HEK293 (cell line): ENCODE data around the gene PTGES2.

Experiments
- CTCF ChIA-PET: fragments of 350-600 bp; formaldehyde crosslinking; extraction: SDS; loops from one replicate; lab custom pipeline; 2021; ENCODE audit warnings: antibody characterized with exemption; lab: Yijun Ruan, JAX
- POLR2A ChIA-PET: fragments of 300-600 bp; formaldehyde crosslinking; extraction: SDS; loops from one replicate; lab custom pipeline; 2020; ENCODE audit warnings: antibody characterized with exemption, inconsistent platforms; lab: Yijun Ruan, JAX
- H3K27ac ChIP-seq: fragments of 200-500 bp; sonication (Bioruptor generic); 2 replicates; pipeline ENCODE4 v1.5.1; 2014; ENCODE audit warnings: low read depth, low read length, control low read depth, inconsistent platforms; ENCODE audit errors: extremely low read depth
- H3K36me3 ChIP-seq, 2 experiments: fragments of 200-500 bp in 1 of 2; sonication (Bioruptor generic) in 1 of 2; 1 replicate in 1 of 2; 2 replicates in 1 of 2; pipeline ENCODE4 v1.5.1; 2014 to 2017; ENCODE audit warnings: inconsistent platforms in 2 of 2, low read length in 2 of 2; ENCODE audit not compliant: control insufficient read depth in 2 of 2, insufficient read depth in 1 of 2
- H3K4me1 ChIP-seq: fragments of 200-500 bp; sonication (Bioruptor generic); 2 replicates; pipeline ENCODE4 v1.5.1; 2014; ENCODE audit warnings: mild to moderate bottlenecking, low read length, inconsistent platforms; ENCODE audit not compliant: control insufficient read depth, insufficient read depth
- H3K4me3 ChIP-seq: 2 replicates; pipeline ENCODE4 v1.5.1; 2011; ENCODE audit warnings: low read depth, mild to moderate bottlenecking, control low read depth, low read length, moderate library complexity
- H3K9me3 ChIP-seq: fragments of 200-500 bp; sonication (Bioruptor generic); 2 replicates; pipeline ENCODE4 v1.5.1; 2014; ENCODE audit warnings: low read depth, low read length, inconsistent platforms; ENCODE audit not compliant: control insufficient read depth, insufficient read depth
- EGR2 ChIP-seq: fragments of 450-650 bp; formaldehyde crosslinking; IDR thresholded peaks from 2 replicates; pipeline ENCODE4 v1.5.1; 2016; ENCODE audit warnings: low read depth, missing biosample characterization, missing genetic modification characterization
- KLF1 ChIP-seq: fragments of 450-650 bp; formaldehyde crosslinking; IDR thresholded peaks from 2 replicates; pipeline ENCODE4 v1.5.1; 2016; ENCODE audit warnings: missing biosample characterization, missing genetic modification characterization
- OSR2 ChIP-seq: fragments of 450-650 bp; formaldehyde crosslinking; IDR thresholded peaks from 2 replicates; pipeline ENCODE4 v1.5.1; 2016; ENCODE audit warnings: missing biosample characterization, missing genetic modification characterization
- OVOL3 ChIP-seq: fragments of 450-650 bp; formaldehyde crosslinking; IDR thresholded peaks from 2 replicates; pipeline ENCODE4 v1.5.1; 2016; ENCODE audit warnings: missing biosample characterization, missing genetic modification characterization
- PRDM1 ChIP-seq: fragments of 450-650 bp; formaldehyde crosslinking; IDR thresholded peaks from 2 replicates; pipeline ENCODE4; 2016; ENCODE audit warnings: missing biosample characterization, missing genetic modification characterization
- TRIM28 ChIP-seq: IDR thresholded peaks from 2 replicates; pipeline ENCODE4 v1.6.1; 2011; ENCODE audit warnings: low read length, control low read depth, borderline replicate concordance
- ZIC2 ChIP-seq: fragments of 450-650 bp; formaldehyde crosslinking; IDR thresholded peaks from 2 replicates; pipeline ENCODE4 v1.5.1; 2016; ENCODE audit warnings: missing biosample characterization, missing genetic modification characterization
- ZNF19 ChIP-seq: fragments of 450-650 bp; formaldehyde crosslinking; IDR thresholded peaks from 2 replicates; pipeline ENCODE4; 2016; ENCODE audit warnings: missing biosample characterization, missing genetic modification characterization, low read depth
- ZNF366 ChIP-seq: fragments of 450-650 bp; formaldehyde crosslinking; conservative IDR thresholded peaks from 2 replicates; pipeline ENCODE4 v1.5.1; 2016; ENCODE audit warnings: missing biosample characterization, missing genetic modification characterization
- ZNF394 ChIP-seq: fragments of 450-650 bp; formaldehyde crosslinking; IDR thresholded peaks from 2 replicates; pipeline ENCODE4 v1.5.1; 2016; ENCODE audit warnings: missing biosample characterization, missing genetic modification characterization, mild to moderate bottlenecking, moderate library complexity, borderline replicate concordance
- ZNF473 ChIP-seq: fragments of 450-650 bp; formaldehyde crosslinking; IDR thresholded peaks from 2 replicates; pipeline ENCODE4 v1.5.1; 2017; ENCODE audit warnings: missing biosample characterization, missing genetic modification characterization
- ZNF48 ChIP-seq: fragments of 450-650 bp; formaldehyde crosslinking; IDR thresholded peaks from 2 replicates; pipeline ENCODE4 v1.5.1; 2016; ENCODE audit warnings: missing biosample characterization, missing genetic modification characterization
- ZNF558 ChIP-seq: fragments of 450-650 bp; formaldehyde crosslinking; IDR thresholded peaks from 2 replicates; pipeline ENCODE4 v1.5.1; 2016; ENCODE audit warnings: missing biosample characterization, missing genetic modification characterization
- ZNF626 ChIP-seq: fragments of 450-650 bp; sonication (Bioruptor Pico); formaldehyde crosslinking; IDR thresholded peaks from 2 replicates; pipeline ENCODE4 v1.5.1; 2018; ENCODE audit warnings: missing biosample characterization, missing genetic modification characterization, inconsistent platforms
- ZNF701 ChIP-seq: fragments of 450-650 bp; formaldehyde crosslinking; IDR thresholded peaks from 2 replicates; pipeline ENCODE4 v1.5.1; 2016; ENCODE audit warnings: missing biosample characterization, missing genetic modification characterization
- ZNF843 ChIP-seq: fragments of 450-650 bp; formaldehyde crosslinking; IDR thresholded peaks from 2 replicates; pipeline ENCODE4 v1.5.1; 2016; ENCODE audit warnings: missing biosample characterization, missing genetic modification characterization
- ZSCAN30 ChIP-seq: fragments of 450-650 bp; IDR thresholded peaks from 2 replicates; pipeline ENCODE4 v1.5.1; 2018; ENCODE audit warnings: missing biosample characterization, mild to moderate bottlenecking, missing genetic modification characterization, moderate library complexity
- TF ChIP-seq, protein P1 (sequence below): fragments of 450-650 bp; formaldehyde crosslinking; IDR thresholded peaks from 2 replicates; pipeline ENCODE4 v1.5.1; 2016; ENCODE audit warnings: missing biosample characterization, missing genetic modification characterization
- TF ChIP-seq, protein P2 (sequence below): fragments of 450-650 bp; formaldehyde crosslinking; IDR thresholded peaks from 2 replicates; pipeline ENCODE4 v1.5.1; 2017; ENCODE audit warnings: missing biosample characterization, missing genetic modification characterization
- TF ChIP-seq, protein P3 (sequence below): fragments of 450-650 bp; formaldehyde crosslinking; IDR thresholded peaks from 2 replicates; pipeline ENCODE4 v1.5.1; 2017; ENCODE audit warnings: missing biosample characterization, missing genetic modification characterization
- TF ChIP-seq, protein P4 (sequence below): fragments of 450-650 bp; formaldehyde crosslinking; IDR thresholded peaks from 2 replicates; pipeline ENCODE4 v1.5.1; 2016; ENCODE audit warnings: missing biosample characterization, missing genetic modification characterization
- TF ChIP-seq, protein P5 (sequence below): fragments of 450-650 bp; formaldehyde crosslinking; IDR thresholded peaks from 2 replicates; pipeline ENCODE4; 2016; ENCODE audit warnings: missing biosample characterization, missing genetic modification characterization
- TF ChIP-seq, protein P6 (sequence below): fragments of 450-650 bp; formaldehyde crosslinking; IDR thresholded peaks from 2 replicates; pipeline ENCODE4 v1.5.1; 2016; ENCODE audit warnings: missing biosample characterization, missing genetic modification characterization
- TF ChIP-seq, protein P7 (sequence below): IDR thresholded peaks from 2 replicates; pipeline ENCODE4 v1.6.1; 2011; ENCODE audit warnings: mild to moderate bottlenecking, low read depth, low read length, borderline replicate concordance

Gene PTGES2

DNA sequence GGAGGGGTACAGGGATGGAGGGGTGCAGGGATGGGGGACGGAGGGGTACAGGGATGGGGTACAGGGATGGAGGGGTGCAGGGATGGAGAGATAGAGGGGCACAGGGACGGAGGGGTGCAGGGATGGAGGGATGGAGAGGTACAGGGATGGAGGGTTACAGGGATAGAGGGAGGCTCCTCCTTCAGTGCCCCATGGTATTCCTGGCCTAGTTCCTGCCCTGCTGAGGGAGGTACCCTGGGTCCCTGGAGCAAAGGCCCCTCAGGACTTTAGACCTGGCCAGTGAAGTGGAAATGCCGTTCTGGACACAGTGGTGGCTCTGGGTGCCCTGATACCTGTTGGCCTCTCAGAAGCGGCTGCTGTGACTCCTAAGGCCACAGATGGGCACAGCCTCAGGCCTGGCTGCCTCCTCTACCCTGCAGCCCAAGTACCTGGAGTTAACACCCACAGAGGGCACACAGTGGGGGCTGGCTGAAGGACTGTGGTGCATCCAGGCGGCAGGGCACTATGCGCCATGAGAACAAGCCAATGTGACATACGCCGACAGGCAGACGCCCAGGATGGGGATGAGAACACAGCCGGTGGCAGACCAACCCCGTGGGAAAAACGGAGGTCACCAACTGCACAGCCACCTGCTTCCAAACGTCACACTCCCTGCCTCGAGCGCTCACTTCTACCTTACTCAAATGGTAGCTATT is 8.4 kb downstream of the PTGES2 start:
- POLR2A ChIA-PET, result interaction anchor here (0.6 to 1.4 kb wide), 2 partner anchors 8 to 9 kb away, joined by 3 read pairs; no protein-coding TSS in a partner anchor
- H3K27ac ChIP-seq, result no peak overlapping the region
- H3K36me3 ChIP-seq, result peaks cover 0 to 53% of the 10 kb centered on the region in 2 experiments; a peak in 2 of 3 replicates
- H3K4me3 ChIP-seq, result no peak overlapping the region
- H3K9me3 ChIP-seq, result no peaks in the 10 kb centered on the region
- CTCF ChIA-PET, result interaction anchor here (1.2 to 1.6 kb wide), 2 partner anchors 9 to 176 kb away, joined by 4 to 10 read pairs; no protein-coding TSS in a partner anchor
- H3K4me1 ChIP-seq, result no peaks in the 10 kb centered on the region
- TF ChIP-seq, protein P1, sequence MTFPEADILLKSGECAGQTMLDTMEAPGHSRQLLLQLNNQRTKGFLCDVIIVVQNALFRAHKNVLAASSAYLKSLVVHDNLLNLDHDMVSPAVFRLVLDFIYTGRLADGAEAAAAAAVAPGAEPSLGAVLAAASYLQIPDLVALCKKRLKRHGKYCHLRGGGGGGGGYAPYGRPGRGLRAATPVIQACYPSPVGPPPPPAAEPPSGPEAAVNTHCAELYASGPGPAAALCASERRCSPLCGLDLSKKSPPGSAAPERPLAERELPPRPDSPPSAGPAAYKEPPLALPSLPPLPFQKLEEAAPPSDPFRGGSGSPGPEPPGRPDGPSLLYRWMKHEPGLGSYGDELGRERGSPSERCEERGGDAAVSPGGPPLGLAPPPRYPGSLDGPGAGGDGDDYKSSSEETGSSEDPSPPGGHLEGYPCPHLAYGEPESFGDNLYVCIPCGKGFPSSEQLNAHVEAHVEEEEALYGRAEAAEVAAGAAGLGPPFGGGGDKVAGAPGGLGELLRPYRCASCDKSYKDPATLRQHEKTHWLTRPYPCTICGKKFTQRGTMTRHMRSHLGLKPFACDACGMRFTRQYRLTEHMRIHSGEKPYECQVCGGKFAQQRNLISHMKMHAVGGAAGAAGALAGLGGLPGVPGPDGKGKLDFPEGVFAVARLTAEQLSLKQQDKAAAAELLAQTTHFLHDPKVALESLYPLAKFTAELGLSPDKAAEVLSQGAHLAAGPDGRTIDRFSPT, result no peak
- no peak for TF ChIP-seq OVOL3 (tag by site-specific recombination)
- TF ChIP-seq, protein P2, sequence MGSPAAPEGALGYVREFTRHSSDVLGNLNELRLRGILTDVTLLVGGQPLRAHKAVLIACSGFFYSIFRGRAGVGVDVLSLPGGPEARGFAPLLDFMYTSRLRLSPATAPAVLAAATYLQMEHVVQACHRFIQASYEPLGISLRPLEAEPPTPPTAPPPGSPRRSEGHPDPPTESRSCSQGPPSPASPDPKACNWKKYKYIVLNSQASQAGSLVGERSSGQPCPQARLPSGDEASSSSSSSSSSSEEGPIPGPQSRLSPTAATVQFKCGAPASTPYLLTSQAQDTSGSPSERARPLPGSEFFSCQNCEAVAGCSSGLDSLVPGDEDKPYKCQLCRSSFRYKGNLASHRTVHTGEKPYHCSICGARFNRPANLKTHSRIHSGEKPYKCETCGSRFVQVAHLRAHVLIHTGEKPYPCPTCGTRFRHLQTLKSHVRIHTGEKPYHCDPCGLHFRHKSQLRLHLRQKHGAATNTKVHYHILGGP (tag by site-specific recombination), result no peak
- TF ChIP-seq, protein P3, sequence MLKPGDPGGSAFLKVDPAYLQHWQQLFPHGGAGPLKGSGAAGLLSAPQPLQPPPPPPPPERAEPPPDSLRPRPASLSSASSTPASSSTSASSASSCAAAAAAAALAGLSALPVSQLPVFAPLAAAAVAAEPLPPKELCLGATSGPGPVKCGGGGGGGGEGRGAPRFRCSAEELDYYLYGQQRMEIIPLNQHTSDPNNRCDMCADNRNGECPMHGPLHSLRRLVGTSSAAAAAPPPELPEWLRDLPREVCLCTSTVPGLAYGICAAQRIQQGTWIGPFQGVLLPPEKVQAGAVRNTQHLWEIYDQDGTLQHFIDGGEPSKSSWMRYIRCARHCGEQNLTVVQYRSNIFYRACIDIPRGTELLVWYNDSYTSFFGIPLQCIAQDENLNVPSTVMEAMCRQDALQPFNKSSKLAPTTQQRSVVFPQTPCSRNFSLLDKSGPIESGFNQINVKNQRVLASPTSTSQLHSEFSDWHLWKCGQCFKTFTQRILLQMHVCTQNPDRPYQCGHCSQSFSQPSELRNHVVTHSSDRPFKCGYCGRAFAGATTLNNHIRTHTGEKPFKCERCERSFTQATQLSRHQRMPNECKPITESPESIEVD (tag by site-specific recombination), result no peak
- no peak for TF ChIP-seq EGR2 (tag by site-specific recombination)
- TF ChIP-seq, protein P4, sequence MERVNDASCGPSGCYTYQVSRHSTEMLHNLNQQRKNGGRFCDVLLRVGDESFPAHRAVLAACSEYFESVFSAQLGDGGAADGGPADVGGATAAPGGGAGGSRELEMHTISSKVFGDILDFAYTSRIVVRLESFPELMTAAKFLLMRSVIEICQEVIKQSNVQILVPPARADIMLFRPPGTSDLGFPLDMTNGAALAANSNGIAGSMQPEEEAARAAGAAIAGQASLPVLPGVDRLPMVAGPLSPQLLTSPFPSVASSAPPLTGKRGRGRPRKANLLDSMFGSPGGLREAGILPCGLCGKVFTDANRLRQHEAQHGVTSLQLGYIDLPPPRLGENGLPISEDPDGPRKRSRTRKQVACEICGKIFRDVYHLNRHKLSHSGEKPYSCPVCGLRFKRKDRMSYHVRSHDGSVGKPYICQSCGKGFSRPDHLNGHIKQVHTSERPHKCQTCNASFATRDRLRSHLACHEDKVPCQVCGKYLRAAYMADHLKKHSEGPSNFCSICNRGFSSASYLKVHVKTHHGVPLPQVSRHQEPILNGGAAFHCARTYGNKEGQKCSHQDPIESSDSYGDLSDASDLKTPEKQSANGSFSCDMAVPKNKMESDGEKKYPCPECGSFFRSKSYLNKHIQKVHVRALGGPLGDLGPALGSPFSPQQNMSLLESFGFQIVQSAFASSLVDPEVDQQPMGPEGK (tag by site-specific recombination), result no peak
- TF ChIP-seq KLF1, result no peak
- TF ChIP-seq ZNF473 (tag by site-specific recombination), result no peak
- TF ChIP-seq TRIM28, result no peak
- no peak for TF ChIP-seq ZNF394 (tag by site-specific recombination)
- no peak for TF ChIP-seq ZNF48 (tag by site-specific recombination)
- TF ChIP-seq ZNF626 (tag by site-specific recombination), result no peak
- TF ChIP-seq OSR2 (tag by site-specific recombination), result no peak
- TF ChIP-seq, all 188 proteins: peak for 0

DNA sequence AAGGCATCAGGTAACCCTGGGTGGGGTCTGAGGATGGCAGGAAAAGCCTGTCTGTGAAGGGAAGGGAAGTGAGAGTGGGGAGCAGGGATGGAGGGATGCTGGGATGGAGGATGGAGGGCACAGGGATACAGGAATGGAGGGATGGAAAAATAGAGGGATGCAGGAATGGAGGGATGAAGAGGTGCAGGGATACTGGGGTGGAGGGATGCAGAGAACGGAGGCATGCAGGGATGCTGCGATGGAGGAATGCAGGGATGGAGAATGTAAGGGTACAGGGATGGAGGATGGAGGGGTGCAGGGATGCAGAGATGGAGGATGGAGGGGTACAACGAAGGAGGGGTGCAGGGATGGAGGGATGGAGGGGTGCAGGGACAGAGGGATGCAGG is 9.1 kb downstream of the PTGES2 start:
- CTCF ChIA-PET, result interaction anchor here (0.7 to 5.2 kb wide), 43 partner anchors 8 to 300 kb away, joined by 3 to 88 read pairs (median 8); partner anchors contain the start of genes NAIF1, PIP5KL1 and SLC25A25
- TF ChIP-seq PRDM1 (tag by site-specific recombination), result 0 out of 2 replicates have a peak, but pooled peaks have one; percentile 16
- TF ChIP-seq, protein P5, sequence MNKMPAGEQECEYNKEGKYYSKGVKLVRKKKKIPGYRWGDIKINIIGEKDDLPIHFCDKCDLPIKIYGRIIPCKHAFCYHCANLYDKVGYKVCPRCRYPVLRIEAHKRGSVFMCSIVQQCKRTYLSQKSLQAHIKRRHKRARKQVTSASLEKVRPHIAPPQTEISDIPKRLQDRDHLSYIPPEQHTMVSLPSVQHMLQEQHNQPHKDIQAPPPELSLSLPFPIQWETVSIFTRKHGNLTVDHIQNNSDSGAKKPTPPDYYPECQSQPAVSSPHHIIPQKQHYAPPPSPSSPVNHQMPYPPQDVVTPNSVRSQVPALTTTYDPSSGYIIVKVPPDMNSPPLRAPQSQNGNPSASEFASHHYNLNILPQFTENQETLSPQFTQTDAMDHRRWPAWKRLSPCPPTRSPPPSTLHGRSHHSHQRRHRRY (tag by site-specific recombination), result no peak
- TF ChIP-seq, protein P6, sequence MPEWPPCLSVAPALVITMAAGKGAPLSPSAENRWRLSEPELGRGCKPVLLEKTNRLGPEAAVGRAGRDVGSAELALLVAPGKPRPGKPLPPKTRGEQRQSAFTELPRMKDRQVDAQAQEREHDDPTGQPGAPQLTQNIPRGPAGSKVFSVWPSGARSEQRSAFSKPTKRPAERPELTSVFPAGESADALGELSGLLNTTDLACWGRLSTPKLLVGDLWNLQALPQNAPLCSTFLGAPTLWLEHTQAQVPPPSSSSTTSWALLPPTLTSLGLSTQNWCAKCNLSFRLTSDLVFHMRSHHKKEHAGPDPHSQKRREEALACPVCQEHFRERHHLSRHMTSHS, result no peak
- 0 out of 2 replicates have a peak, but pooled peaks have one; percentile 27 for TF ChIP-seq ZNF843
- TF ChIP-seq ZNF558 (tag by site-specific recombination), result no peak
- TF ChIP-seq ZNF19, result no peak
- no peak for TF ChIP-seq ZNF701 (tag by site-specific recombination)
- peak; percentile 98 for TF ChIP-seq ZNF366 (tag by site-specific recombination)
- TF ChIP-seq, protein P7, sequence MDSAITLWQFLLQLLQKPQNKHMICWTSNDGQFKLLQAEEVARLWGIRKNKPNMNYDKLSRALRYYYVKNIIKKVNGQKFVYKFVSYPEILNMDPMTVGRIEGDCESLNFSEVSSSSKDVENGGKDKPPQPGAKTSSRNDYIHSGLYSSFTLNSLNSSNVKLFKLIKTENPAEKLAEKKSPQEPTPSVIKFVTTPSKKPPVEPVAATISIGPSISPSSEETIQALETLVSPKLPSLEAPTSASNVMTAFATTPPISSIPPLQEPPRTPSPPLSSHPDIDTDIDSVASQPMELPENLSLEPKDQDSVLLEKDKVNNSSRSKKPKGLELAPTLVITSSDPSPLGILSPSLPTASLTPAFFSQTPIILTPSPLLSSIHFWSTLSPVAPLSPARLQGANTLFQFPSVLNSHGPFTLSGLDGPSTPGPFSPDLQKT, result no peak
- no peak for TF ChIP-seq ZSCAN30 (tag by site-specific recombination)
- TF ChIP-seq ZIC2, result no peak
- no peak overlapping the region for H3K4me3 ChIP-seq
- H3K9me3 ChIP-seq, result no peaks in the 10 kb centered on the region
- H3K4me1 ChIP-seq, result no peaks in the 10 kb centered on the region
- H3K27ac ChIP-seq, result no peak overlapping the region
- POLR2A ChIA-PET, result interaction anchor here (1.8 kb wide), 1 partner anchor 9 kb away, joined by 13 read pairs; the partner anchor contains the start of gene PTGES2
- H3K36me3 ChIP-seq, result peaks cover 0 to 51% of the 10 kb centered on the region in 2 experiments; a peak in 2 of 3 replicates
